ENCODE data around the gene NRF1. TPM values are rescaled to one million over a fixed set of nuclear protein-coding genes. Genes with fewer than 3 reads are reported as not detected.

The NRF1 gene
- total and polyA plus RNA-seq, 8 donors, result 5.5 to 11.2 (median 7.0) TPM

- TF ChIP-seq, protein P1, sequence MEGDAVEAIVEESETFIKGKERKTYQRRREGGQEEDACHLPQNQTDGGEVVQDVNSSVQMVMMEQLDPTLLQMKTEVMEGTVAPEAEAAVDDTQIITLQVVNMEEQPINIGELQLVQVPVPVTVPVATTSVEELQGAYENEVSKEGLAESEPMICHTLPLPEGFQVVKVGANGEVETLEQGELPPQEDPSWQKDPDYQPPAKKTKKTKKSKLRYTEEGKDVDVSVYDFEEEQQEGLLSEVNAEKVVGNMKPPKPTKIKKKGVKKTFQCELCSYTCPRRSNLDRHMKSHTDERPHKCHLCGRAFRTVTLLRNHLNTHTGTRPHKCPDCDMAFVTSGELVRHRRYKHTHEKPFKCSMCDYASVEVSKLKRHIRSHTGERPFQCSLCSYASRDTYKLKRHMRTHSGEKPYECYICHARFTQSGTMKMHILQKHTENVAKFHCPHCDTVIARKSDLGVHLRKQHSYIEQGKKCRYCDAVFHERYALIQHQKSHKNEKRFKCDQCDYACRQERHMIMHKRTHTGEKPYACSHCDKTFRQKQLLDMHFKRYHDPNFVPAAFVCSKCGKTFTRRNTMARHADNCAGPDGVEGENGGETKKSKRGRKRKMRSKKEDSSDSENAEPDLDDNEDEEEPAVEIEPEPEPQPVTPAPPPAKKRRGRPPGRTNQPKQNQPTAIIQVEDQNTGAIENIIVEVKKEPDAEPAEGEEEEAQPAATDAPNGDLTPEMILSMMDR (IDR thresholded peaks at IDR 0.05), result no peak
- FAIRE-seq (no peak), ATAC-seq (no peak), DNase-seq (no peak)
- H3K9me3 ChIP-seq, result no peaks in the 10 kb centered on the region
- intact Hi-C loops (cut with DNase I), result no loop called here
- no peaks in the 10 kb centered on the region for H3K27me3 ChIP-seq
- H3K4me1 ChIP-seq, result no peaks in the 10 kb centered on the region
- WGBS, 2 donors, result 56 to 64% methylated on average over 5 of the region's 5 CpGs
- no peak overlapping the region for H3K27ac ChIP-seq
- no peaks in the 10 kb centered on the region for H3K36me3 ChIP-seq
- H3K4me3 ChIP-seq, result no peak overlapping the region
Measured at GRCh38 chr7:129801882-129802281, 190.4 kb downstream of the NRF1 start.

DNA sequence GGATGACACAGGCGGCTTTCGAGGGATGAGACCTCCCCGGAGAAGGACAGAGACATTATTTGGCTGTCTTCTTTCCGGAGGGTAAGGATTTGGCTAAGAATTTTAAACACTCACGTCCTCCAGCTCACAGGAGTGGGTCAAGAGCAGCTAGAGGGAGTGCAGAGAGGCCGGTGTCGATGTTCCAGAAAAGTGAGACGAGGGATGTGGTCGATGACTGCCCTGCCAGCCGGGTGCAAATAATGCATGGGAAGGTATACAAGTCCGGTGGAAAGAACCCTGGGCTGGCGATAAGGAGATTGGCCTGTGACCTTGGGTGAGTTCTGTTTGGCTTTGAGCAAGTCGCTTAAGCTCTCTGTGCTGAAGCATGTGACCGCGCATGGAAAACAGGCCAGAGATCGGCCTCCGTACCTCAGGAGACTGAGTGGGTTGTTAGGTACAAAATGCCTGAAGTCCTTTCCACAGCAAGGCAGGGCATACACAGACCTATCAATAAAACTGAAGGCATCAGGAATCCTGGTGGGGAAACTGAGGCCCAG lies 192.1 kb downstream of the NRF1 start:
- FAIRE-seq (no peak), DNase-seq (peak in 1 of 6 donors; percentile 24), ATAC-seq (peak in 2 of 4 donors; percentile 61 to 73)
- 55 to 57% methylated on average over 17 of the region's 17 CpGs for WGBS, 2 donors
- intact Hi-C loops (cut with DNase I), result no loop called here
- TF ChIP-seq, protein P1 (IDR thresholded peaks at IDR 0.05), result no peak
- Histone ChIP-seq H3K9me3 (no peaks in the 10 kb centered on the region), H3K4me1 (no peaks in the 10 kb centered on the region), H3K36me3 (no peaks in the 10 kb centered on the region), H3K27me3 (no peaks in the 10 kb centered on the region), H3K4me3 (no peak overlapping the region), H3K27ac (no peak overlapping the region)

DNA sequence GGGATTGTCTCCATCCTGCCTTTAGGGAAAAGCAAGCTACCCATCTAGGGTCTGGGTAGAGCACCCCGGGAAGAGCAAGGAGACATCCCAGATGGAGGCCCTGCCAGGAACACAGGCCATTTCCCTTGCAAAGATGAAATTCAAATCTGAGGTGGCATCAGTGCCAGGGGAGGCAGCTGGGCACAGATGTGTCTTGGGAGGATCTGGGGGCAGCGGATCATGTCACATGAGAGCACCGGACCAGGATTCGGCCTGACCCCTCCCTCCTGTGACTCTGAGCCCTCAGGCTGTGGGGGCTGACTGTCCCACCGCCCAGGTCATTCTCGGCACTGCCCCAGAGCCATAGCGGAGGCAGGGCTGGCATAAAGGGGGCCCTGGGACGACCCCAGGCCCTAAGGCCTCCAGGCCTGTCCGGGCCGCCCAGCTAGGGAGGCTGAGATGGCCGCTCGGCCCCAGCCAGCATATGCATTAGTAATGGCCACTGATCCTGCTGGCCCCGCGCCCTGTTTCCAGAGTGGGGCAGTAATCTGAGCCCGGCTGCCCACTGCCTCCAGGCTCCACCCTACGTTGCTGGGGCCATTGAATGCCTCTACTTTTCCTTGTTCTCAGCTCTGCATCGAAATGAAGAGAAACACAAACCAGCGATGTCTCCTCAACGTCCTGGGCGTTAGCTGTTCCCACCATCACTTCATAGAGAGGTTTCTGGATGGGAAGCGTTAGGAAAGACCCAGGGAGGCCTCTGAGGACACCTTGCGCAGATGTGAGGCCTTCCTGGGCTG lies 192.8 kb downstream of the NRF1 start:
- WGBS, 2 donors, result 93 to 94% methylated on average over 20 to 22 of the region's 22 CpGs
- TF ChIP-seq, protein P1 (IDR thresholded peaks at IDR 0.05), result no peak
- FAIRE-seq, result no peak
- Histone ChIP-seq H3K4me1 (no peaks in the 10 kb centered on the region), H3K9me3 (no peaks in the 10 kb centered on the region), H3K27ac (no peak overlapping the region), H3K27me3 (no peaks in the 10 kb centered on the region), H3K4me3 (no peak overlapping the region), H3K36me3 (no peaks in the 10 kb centered on the region)
- intact Hi-C loops (cut with DNase I), result no loop called here
- peak in 2 of 6 donors; percentile 42 to 47 for DNase-seq
- peak in 1 of 4 donors; percentile 9 for ATAC-seq

GRCh38 chr7:129804890-129805719 lies 193.6 kb downstream of the NRF1 start:
- WGBS, 2 donors, result 49 to 63% methylated on average over 11 of the region's 11 CpGs
- Histone ChIP-seq H3K4me1 (no peaks in the 10 kb centered on the region), H3K4me3 (no peak overlapping the region), H3K36me3 (no peaks in the 10 kb centered on the region), H3K27me3 (no peaks in the 10 kb centered on the region), H3K27ac (no peak overlapping the region), H3K9me3 (no peaks in the 10 kb centered on the region)
- TF ChIP-seq, protein P1 (IDR thresholded peaks at IDR 0.05), result no peak
- intact Hi-C loops (cut with DNase I), result no loop called here
- no peak for FAIRE-seq
- ATAC-seq, result peak in 3 of 4 donors; percentile 74 to 84 (median 82)
- DNase-seq, result peak in 2 of 6 donors; percentile 58 to 66

Small RNA genes lying within 50 kb of the gene (microRNA-seq; reads per million reads assigned to microRNA genes)
- gene MIR182, result 4,175 to 5,785 reads per million in 2 donors
- gene MIR183, result 1,426 to 2,056 reads per million in 2 donors
- gene MIR96, result 309 to 1,650 reads per million in 2 donors

Other genes starting within 250 kb of the NRF1 start
- under 1 TPM; 0.16 to 0.55 (median 0.35) TPM for gene STRIP2, start 177.3 kb upstream of the NRF1 start, total RNA-seq
- gene STRIP2, start 177.3 kb upstream of the NRF1 start, polyA plus RNA-seq, result under 1 TPM; 0.38 to 0.85 TPM
- 1 to 10 TPM in 2 of 6 donors, under 1 TPM in 4; 0.46 to 1.9 (median 0.89) TPM for gene SMKR1, start 109.2 kb upstream of the NRF1 start, total RNA-seq
- 1 to 10 TPM; 1.1 to 4.5 TPM for gene SMKR1, start 109.2 kb upstream of the NRF1 start, polyA plus RNA-seq